Osteocyte (in vitro differentiated cells): ENCODE results near the gene CASP12. TPM values are rescaled to one million over a fixed set of nuclear protein-coding genes. Genes with fewer than 3 reads are reported as not detected.

Experiments used
- DNase-seq: peaks from one replicate; pipeline ENCODE4 v3.0.0; 2021; ENCODE audit warnings: mixed read lengths; ENCODE audit not compliant: unreplicated experiment; ENCODE audit errors: extremely low spot score
- H3K27ac Mint-ChIP-seq: one replicate; pipeline ENCODE4 v1.8.0; 2021; ENCODE audit warnings: mild to moderate bottlenecking, mixed read lengths; ENCODE audit not compliant: unreplicated experiment
- H3K27me3 Mint-ChIP-seq: one replicate; pipeline ENCODE4 v1.8.0; 2021; ENCODE audit warnings: mixed read lengths; ENCODE audit not compliant: unreplicated experiment
- H3K36me3 Mint-ChIP-seq: one replicate; pipeline ENCODE4 v1.8.0; 2021; ENCODE audit warnings: mixed read lengths; ENCODE audit not compliant: unreplicated experiment
- H3K4me1 Mint-ChIP-seq: one replicate; pipeline ENCODE4 v1.8.0; 2021; ENCODE audit warnings: mixed read lengths; ENCODE audit not compliant: unreplicated experiment
- H3K4me3 Mint-ChIP-seq: one replicate; pipeline ENCODE4 v1.8.0; 2021; ENCODE audit warnings: mild to moderate bottlenecking, moderate library complexity, mixed read lengths; ENCODE audit not compliant: unreplicated experiment
- H3K9me3 Mint-ChIP-seq: one replicate; pipeline ENCODE4 v1.8.0; 2021; ENCODE audit warnings: mixed read lengths; ENCODE audit not compliant: unreplicated experiment
- CTCF ChIP-seq: fragments of 200-600 bp; sonication (generic); IDR thresholded peaks from 2 replicates; pipeline ENCODE4 v1.5.0; 2021; ENCODE audit warnings: antibody characterized with exemption, mild to moderate bottlenecking, moderate library complexity
- total RNA-seq: library from RNA; stranded (reverse); gene quantifications from 2 replicates; pipeline ENCODE4 v1.2.1, GENCODE V29; 2021

CASP12 gene
- total RNA-seq, 1 donor from 2014 or later: 0.24 TPM

- peaks cover 1% of the 10 kb centered on the region for H3K36me3 Mint-ChIP-seq
- no peak for DNase-seq
- no peak overlapping the region for H3K27ac Mint-ChIP-seq
- peaks cover 19% of the 10 kb centered on the region for H3K9me3 Mint-ChIP-seq
- no peaks in the 10 kb centered on the region for H3K4me1 Mint-ChIP-seq
- TF ChIP-seq CTCF: no peak
- H3K4me3 Mint-ChIP-seq: no peak overlapping the region
- no peaks in the 10 kb centered on the region for H3K27me3 Mint-ChIP-seq
Measured at GRCh38 chr11:104866815-104867214, 31.4 kb downstream of the CASP12 start.

- Mint-ChIP-seq H3K4me1 (no peaks in the 10 kb centered on the region), H3K27me3 (no peaks in the 10 kb centered on the region), H3K4me3 (no peak overlapping the region), H3K27ac (no peak overlapping the region), H3K36me3 (no peaks in the 10 kb centered on the region), H3K9me3 (no peaks in the 10 kb centered on the region)
- TF ChIP-seq CTCF: no peak
- DNase-seq: no peak
Measured at GRCh38 chr11:104858882-104859775, 39.1 kb downstream of the CASP12 start.

GRCh38 chr11:104856607-104857006 lies 41.7 kb downstream of the CASP12 start:
- Mint-ChIP-seq H3K36me3 (no peaks in the 10 kb centered on the region), H3K4me3 (no peak overlapping the region), H3K9me3 (no peaks in the 10 kb centered on the region), H3K27ac (no peak overlapping the region), H3K4me1 (no peaks in the 10 kb centered on the region), H3K27me3 (no peaks in the 10 kb centered on the region)
- no peak for TF ChIP-seq CTCF
- no peak for DNase-seq

DNA sequence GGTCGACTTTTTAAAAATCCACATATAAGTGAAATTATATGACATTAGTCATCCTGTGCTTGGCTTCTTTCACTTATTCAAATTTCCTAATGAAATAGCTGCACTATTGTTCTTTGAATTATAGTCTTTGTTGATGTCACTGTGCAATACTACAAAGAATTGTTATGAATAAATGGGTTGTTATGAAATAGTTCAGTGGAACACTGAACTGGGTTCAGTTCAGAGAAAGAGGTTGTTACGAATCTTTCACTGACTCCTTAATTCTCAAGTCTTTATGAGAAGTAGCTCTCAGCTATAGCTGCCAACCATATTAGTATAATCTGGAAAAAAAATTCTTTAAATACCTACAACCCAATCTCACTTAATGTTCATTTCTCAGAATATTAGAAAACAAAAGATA lies 42.3 kb downstream of the CASP12 start:
- DNase-seq: no peak
- no peak overlapping the region for H3K4me3 Mint-ChIP-seq
- H3K36me3 Mint-ChIP-seq: no peaks in the 10 kb centered on the region
- no peaks in the 10 kb centered on the region for H3K27me3 Mint-ChIP-seq
- H3K4me1 Mint-ChIP-seq: no peaks in the 10 kb centered on the region
- H3K27ac Mint-ChIP-seq: no peak overlapping the region
- no peaks in the 10 kb centered on the region for H3K9me3 Mint-ChIP-seq
- no peak for TF ChIP-seq CTCF

DNA sequence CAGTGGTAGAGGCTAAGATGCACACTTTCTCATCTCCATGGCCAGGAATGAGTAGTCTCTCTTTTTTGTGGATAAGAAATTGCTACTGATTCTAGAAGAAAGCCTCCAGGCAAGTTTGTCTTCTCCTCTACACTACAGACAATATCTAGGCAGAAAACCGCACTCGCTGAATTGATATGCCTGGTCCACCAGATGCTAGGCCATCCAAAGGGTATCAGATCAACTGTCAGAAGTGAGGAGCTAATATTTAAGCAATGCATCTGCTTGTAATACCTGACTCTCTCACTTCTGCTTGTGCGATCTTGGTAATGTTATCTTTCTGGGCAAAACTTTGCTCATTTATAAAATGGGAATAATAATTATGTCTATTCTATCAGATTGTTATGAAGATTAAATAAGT lies 45.0 kb downstream of the CASP12 start:
- Mint-ChIP-seq H3K4me1 (no peaks in the 10 kb centered on the region), H3K9me3 (no peaks in the 10 kb centered on the region), H3K4me3 (no peak overlapping the region), H3K27ac (no peak overlapping the region), H3K27me3 (no peaks in the 10 kb centered on the region), H3K36me3 (no peaks in the 10 kb centered on the region)
- no peak for TF ChIP-seq CTCF
- no peak for DNase-seq
